Measurements from ENCODE around the gene BPI.

Gene BPI

GRCh38 chr20:38260378-38261053 lies 43.4 kb upstream of the BPI start, which contains the start of gene KIAA1755:
TSS of gene KIAA1755 (minus strand) at chr20:38260735. CDS start at chr20:38260500, 235 bp downstream.
- TF ChIP-seq CTCF (conservative IDR thresholded peaks at IDR 0.05; ENCODE audit: control insufficient read depth, insufficient read depth, low read depth, low read length) = no peak
- H3K4me3 ChIP-seq (ENCODE audit: control insufficient read depth, low read depth, low read length) = peak within 1 kb of the TSS; percentile 31
- no peak for DNase-seq (ENCODE audit: low read depth)

DNA sequence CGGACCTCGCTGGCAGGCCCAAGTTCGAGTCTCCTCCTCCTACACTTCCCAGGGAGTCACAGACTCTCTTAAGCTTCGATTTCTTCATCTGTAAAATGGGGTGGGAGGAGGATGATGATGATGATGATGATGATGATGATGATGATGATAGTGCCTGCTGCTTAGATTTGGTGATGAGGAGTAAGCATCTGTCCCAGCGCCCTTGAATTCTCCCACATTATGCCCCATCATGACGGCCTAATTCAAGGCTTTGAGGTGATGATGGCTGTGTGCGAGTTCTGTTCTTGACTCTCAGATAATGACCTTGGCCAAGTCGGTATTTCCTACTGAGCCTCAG lies 42.9 kb upstream of the BPI start:
- peak overlapping the region; percentile 31 for H3K4me3 ChIP-seq (ENCODE audit: control insufficient read depth, low read depth, low read length)
- no peak for DNase-seq (ENCODE audit: low read depth)
- no peak for TF ChIP-seq CTCF (conservative IDR thresholded peaks at IDR 0.05; ENCODE audit: control insufficient read depth, insufficient read depth, low read depth, low read length)

GRCh38 chr20:38262931-38263330 lies 41.0 kb upstream of the BPI start:
- no peak for TF ChIP-seq CTCF (conservative IDR thresholded peaks at IDR 0.05; ENCODE audit: control insufficient read depth, insufficient read depth, low read depth, low read length)
- no peak overlapping the region for H3K4me3 ChIP-seq (ENCODE audit: control insufficient read depth, low read depth, low read length)
- DNase-seq (ENCODE audit: low read depth) = no peak

DNA sequence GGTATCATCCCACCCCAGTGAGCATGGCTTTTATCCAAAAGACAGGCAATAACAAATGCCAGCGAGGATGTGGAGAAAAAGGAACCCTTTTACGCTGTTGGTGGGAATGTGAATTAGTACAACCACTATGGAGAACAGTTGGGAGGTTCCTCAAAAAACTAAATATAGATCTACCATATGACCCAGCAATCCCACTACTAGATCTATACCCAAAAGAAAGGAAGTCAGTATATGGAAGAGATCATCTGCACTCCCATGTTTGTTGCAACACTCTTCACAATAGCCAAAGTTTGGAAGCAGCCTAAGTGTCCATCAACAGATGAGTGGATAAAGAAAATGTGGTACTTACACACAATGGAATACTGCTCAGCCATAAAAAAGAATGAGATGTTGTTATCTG lies 37.5 kb upstream of the BPI start:
- TF ChIP-seq CTCF (conservative IDR thresholded peaks at IDR 0.05; ENCODE audit: control insufficient read depth, insufficient read depth, low read depth, low read length) = no peak
- no peak for DNase-seq (ENCODE audit: low read depth)
- H3K4me3 ChIP-seq (ENCODE audit: control insufficient read depth, low read depth, low read length) = no peak overlapping the region

- TF ChIP-seq CTCF (conservative IDR thresholded peaks at IDR 0.05; ENCODE audit: control insufficient read depth, insufficient read depth, low read depth, low read length) = no peak
- no peak overlapping the region for H3K4me3 ChIP-seq (ENCODE audit: control insufficient read depth, low read depth, low read length)
- no peak for DNase-seq (ENCODE audit: low read depth)
Measured at GRCh38 chr20:38267296-38267695, 36.7 kb upstream of the BPI start.

DNA sequence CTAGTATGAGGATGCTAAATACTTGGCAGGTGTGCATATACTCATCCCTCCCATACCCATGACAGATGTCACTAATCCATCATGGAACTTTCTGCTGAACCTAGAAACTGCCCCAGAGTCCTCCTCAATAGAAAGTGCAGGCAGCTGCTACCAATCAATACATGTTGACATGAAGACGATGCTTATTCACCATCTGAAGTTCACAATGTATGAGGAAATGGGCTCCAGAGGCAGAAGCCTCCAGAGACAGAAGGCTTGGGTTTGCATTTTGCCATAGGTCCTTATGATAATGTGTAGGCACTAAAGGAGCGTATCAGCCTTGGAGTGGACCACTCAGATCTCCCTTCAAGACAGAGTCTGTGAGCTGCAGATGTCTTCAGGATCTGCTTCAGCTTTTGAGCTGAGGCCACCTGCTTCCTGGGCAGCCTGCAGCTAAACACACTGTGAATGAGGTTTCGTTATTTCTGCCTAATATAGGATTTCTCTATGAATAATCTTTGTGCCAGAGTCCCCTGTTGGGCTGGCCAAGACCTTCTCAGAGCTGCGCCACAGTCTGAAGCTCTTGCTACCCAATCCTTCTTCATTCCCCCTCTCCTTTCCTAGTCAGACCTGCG lies 35.9 kb upstream of the BPI start:
- DNase-seq (ENCODE audit: low read depth) = no peak
- no peak for TF ChIP-seq CTCF (conservative IDR thresholded peaks at IDR 0.05; ENCODE audit: control insufficient read depth, insufficient read depth, low read depth, low read length)
- H3K4me3 ChIP-seq (ENCODE audit: control insufficient read depth, low read depth, low read length) = no peak overlapping the region

All from fibroblast of mammary gland (primary cell).